Measurements from ENCODE around the gene HOXB3. TPM values are rescaled to one million over a fixed set of nuclear protein-coding genes. Genes with fewer than 3 reads are reported as not detected.

The HOXB3 gene
- polyA plus RNA-seq, 1 donor from 2014 or later: not detected

- Histone ChIP-seq H2AFZ (ENCODE audit: low read depth, low read length) (no peak overlapping the region), H3K27me3 (ENCODE audit: insufficient read depth, low read depth, low read length) (peaks cover 99% of the 10 kb centered on the region), H3K4me3 (ENCODE audit: low read length) (no peak overlapping the region), H3K9me2 (ENCODE audit: insufficient read depth, low read length) (no peaks in the 10 kb centered on the region), H3K79me2 (replicated peaks; ENCODE audit: insufficient read depth, low read length) (no peaks in the 10 kb centered on the region), H3K4me2 (ENCODE audit: low read length) (no peak overlapping the region), H4K20me1 (ENCODE audit: insufficient read depth) (no peaks in the 10 kb centered on the region), H3K36me3 (ENCODE audit: insufficient read depth, low read length) (no peaks in the 10 kb centered on the region), H3K9ac (ENCODE audit: low read length) (no peak overlapping the region), H3K27ac (ENCODE audit: low read length) (no peak overlapping the region), H3K9me3 (ENCODE audit: low read length) (peaks cover 31% of the 10 kb centered on the region), H3F3A (ENCODE audit: insufficient read depth, low read length, poor library complexity, severe bottlenecking) (no peaks in the 10 kb centered on the region)
- no peak for TF ChIP-seq POLR2AphosphoS5 (IDR thresholded peaks at IDR 0.05)
- no peak for TF ChIP-seq MXI1 (conservative IDR thresholded peaks at IDR 0.05; ENCODE audit: poor library complexity, severe bottlenecking)
- no peak for TF ChIP-seq RAD21 (conservative IDR thresholded peaks at IDR 0.05)
- no peak for TF ChIP-seq TAF1 (IDR thresholded peaks at IDR 0.05; ENCODE audit: low read depth)
- no peak for TF ChIP-seq REST (IDR thresholded peaks at IDR 0.05; ENCODE audit: borderline replicate concordance)
- no peak for TF ChIP-seq SMC3 (conservative IDR thresholded peaks at IDR 0.05; ENCODE audit: poor library complexity)
- no peak for TF ChIP-seq CTCF (IDR thresholded peaks at IDR 0.05; ENCODE audit: poor library complexity, severe bottlenecking)
- no peak for TF ChIP-seq EP300 (conservative IDR thresholded peaks at IDR 0.05; ENCODE audit: poor library complexity, severe bottlenecking)
- no peak for TF ChIP-seq EZH2 (IDR thresholded peaks at IDR 0.05; ENCODE audit: borderline replicate concordance, insufficient read depth, low read length, poor library complexity, severe bottlenecking)
Observed at GRCh38 chr17:48605409-48605919, 15.4 kb upstream of the HOXB3 start.

- Histone ChIP-seq H4K20me1 (ENCODE audit: insufficient read depth) (no peaks in the 10 kb centered on the region), H3K9me3 (ENCODE audit: low read length) (peaks cover 31% of the 10 kb centered on the region), H3K9ac (ENCODE audit: low read length) (no peak within 1 kb of the TSS), H3K27ac (ENCODE audit: low read length) (no peak within 1 kb of the TSS), H3F3A (ENCODE audit: insufficient read depth, low read length, poor library complexity, severe bottlenecking) (no peaks in the 10 kb centered on the region), H3K79me2 (replicated peaks; ENCODE audit: insufficient read depth, low read length) (no peaks in the 10 kb centered on the region), H3K4me2 (ENCODE audit: low read length) (no peak within 1 kb of the TSS), H2AFZ (ENCODE audit: low read depth, low read length) (no peak within 1 kb of the TSS), H3K36me3 (ENCODE audit: insufficient read depth, low read length) (no peaks in the 10 kb centered on the region), H3K4me3 (ENCODE audit: low read length) (no peak within 1 kb of the TSS), H3K9me2 (ENCODE audit: insufficient read depth, low read length) (no peaks in the 10 kb centered on the region), H3K27me3 (ENCODE audit: insufficient read depth, low read depth, low read length) (peaks cover 99% of the 10 kb centered on the region)
- TF ChIP-seq MXI1 (conservative IDR thresholded peaks at IDR 0.05; ENCODE audit: poor library complexity, severe bottlenecking) (no peak), RAD21 (conservative IDR thresholded peaks at IDR 0.05) (no peak), SMC3 (conservative IDR thresholded peaks at IDR 0.05; ENCODE audit: poor library complexity) (no peak), CTCF (IDR thresholded peaks at IDR 0.05; ENCODE audit: poor library complexity, severe bottlenecking) (no peak), EZH2 (IDR thresholded peaks at IDR 0.05; ENCODE audit: borderline replicate concordance, insufficient read depth, low read length, poor library complexity, severe bottlenecking) (no peak), TAF1 (IDR thresholded peaks at IDR 0.05; ENCODE audit: low read depth) (no peak), POLR2AphosphoS5 (IDR thresholded peaks at IDR 0.05) (no peak), REST (IDR thresholded peaks at IDR 0.05; ENCODE audit: borderline replicate concordance) (no peak), EP300 (conservative IDR thresholded peaks at IDR 0.05; ENCODE audit: poor library complexity, severe bottlenecking) (no peak)
Observed at GRCh38 chr17:48604770-48605329, 14.8 kb upstream of the HOXB3 start, which contains the start of gene HOXB6. HOXB6 (minus strand) TSS chr17:48604986; CDS start chr17:48598150, 6,836 bp downstream.

Measured in neural cell (in vitro differentiated cells).